GM23338 (cell line): Measurements from ENCODE around the gene TOLLIP. TPM values are rescaled to one million over a fixed set of nuclear protein-coding genes. Genes with fewer than 3 reads are reported as not detected.

ENCODE experiments used
- ATAC-seq: fragments of 200-7000 bp; cut with Tn5 transposase; 3 replicates; pipeline ENCODE4 v1.9.1; 2020
- DNase-seq: peaks from one replicate; pipeline ENCODE4 v3.0.0-alpha.2; 2015; ENCODE audit warnings: low spot score
- H2AFZ ChIP-seq: fragments of 200-600 bp; sonication (generic); 2 replicates; pipeline ENCODE4 v1.8.0; 2016; ENCODE audit warnings: antibody characterized with exemption, mild to moderate bottlenecking, moderate library complexity
- H3F3A ChIP-seq: fragments of 200-600 bp; sonication (generic); replicated peaks from 2 replicates; pipeline ENCODE4 v1.8.0; 2017; ENCODE audit warnings: antibody characterized with exemption, mixed run types, low read depth
- H3K27ac ChIP-seq: fragments of 200-600 bp; sonication (generic); 2 replicates; pipeline ENCODE4 v1.6.1; 2016; ENCODE audit warnings: low read depth
- H3K27me3 ChIP-seq: fragments of 200-600 bp; sonication (generic); 2 replicates; pipeline ENCODE4 v1.8.0; 2016; ENCODE audit warnings: mild to moderate bottlenecking, mixed run types, moderate library complexity; ENCODE audit not compliant: insufficient read depth
- H3K36me3 ChIP-seq: fragments of 200-600 bp; sonication (generic); 2 replicates; pipeline ENCODE4 v1.8.0; 2016; ENCODE audit warnings: mild to moderate bottlenecking; ENCODE audit not compliant: insufficient read depth
- H3K4me1 ChIP-seq: fragments of 200-600 bp; sonication (generic); 2 replicates; pipeline ENCODE4 v1.8.0; 2016; ENCODE audit warnings: mild to moderate bottlenecking, moderate library complexity; ENCODE audit not compliant: insufficient read depth
- H3K4me2 ChIP-seq: fragments of 200-600 bp; sonication (generic); 2 replicates; pipeline ENCODE4 v1.7.1; 2017; ENCODE audit warnings: mixed run types
- H3K4me3 ChIP-seq: fragments of 200-600 bp; sonication (generic); 2 replicates; pipeline ENCODE4 v1.6.1; 2016; ENCODE audit warnings: mixed run types
- H3K79me2 ChIP-seq: fragments of 200-600 bp; sonication (generic); replicated peaks from 2 replicates; pipeline ENCODE4 v1.8.0; 2017; ENCODE audit warnings: mild to moderate bottlenecking; ENCODE audit not compliant: insufficient read depth
- H3K9me2 ChIP-seq: fragments of 200-600 bp; sonication (generic); 2 replicates; pipeline ENCODE4 v1.8.0; 2017; ENCODE audit not compliant: insufficient read depth
- H4K20me1 ChIP-seq: fragments of 200-600 bp; sonication (generic); replicated peaks from 2 replicates; pipeline ENCODE4 v1.8.0; 2017; ENCODE audit warnings: mild to moderate bottlenecking; ENCODE audit not compliant: insufficient read depth
- H3K27ac Mint-ChIP-seq: 2 replicates; pipeline ENCODE4 v1.8.0; 2020; ENCODE audit warnings: inconsistent platforms, mild to moderate bottlenecking, moderate library complexity, mixed read lengths
- H3K27me3 Mint-ChIP-seq: 3 replicates; pipeline ENCODE4 v1.8.0; 2022; ENCODE audit warnings: low read depth, mild to moderate bottlenecking, moderate library complexity, mixed read lengths, inconsistent platforms; ENCODE audit not compliant: insufficient read depth, poor library complexity
- H3K36me3 Mint-ChIP-seq: 3 replicates; pipeline ENCODE4 v1.8.0; 2021; ENCODE audit warnings: low read depth, mild to moderate bottlenecking, inconsistent platforms, moderate library complexity, mixed read lengths
- H3K4me1 Mint-ChIP-seq: 3 replicates; pipeline ENCODE4 v1.8.0; 2020; ENCODE audit warnings: mild to moderate bottlenecking, inconsistent platforms, mixed read lengths
- H3K4me3 Mint-ChIP-seq: 3 replicates; pipeline ENCODE4 v1.8.0; 2021; ENCODE audit warnings: moderate library complexity, mild to moderate bottlenecking, inconsistent platforms, mixed read lengths
- H3K9me3 Mint-ChIP-seq: 3 replicates; pipeline ENCODE4 v1.8.0; 2020; ENCODE audit warnings: moderate library complexity, mild to moderate bottlenecking, inconsistent platforms, mixed read lengths
- EZH2 ChIP-seq: fragments of 200-600 bp; sonication (generic); IDR thresholded peaks from one replicate; pipeline ENCODE4 v1.8.0; 2017; ENCODE audit warnings: antibody characterized with exemption, mild to moderate bottlenecking, low read depth; ENCODE audit not compliant: unreplicated experiment
- EZH2phosphoT487 ChIP-seq: fragments of 200-600 bp; sonication (generic); IDR thresholded peaks from one replicate; pipeline ENCODE4 v1.8.1; 2018; ENCODE audit warnings: antibody characterized with exemption; ENCODE audit not compliant: unreplicated experiment
- NANOG ChIP-seq: IDR thresholded peaks from 2 replicates; pipeline ENCODE4 v1.6.1; 2016; ENCODE audit warnings: antibody characterized with exemption, borderline replicate concordance
- POLR2AphosphoS5 ChIP-seq: IDR thresholded peaks from 2 replicates; pipeline ENCODE4 v1.6.1; 2016; ENCODE audit warnings: antibody characterized with exemption, low read depth
- STAT1 ChIP-seq: IDR thresholded peaks from one replicate; pipeline ENCODE4 v1.6.1; 2016; ENCODE audit warnings: antibody characterized with exemption; ENCODE audit not compliant: unreplicated experiment
- ZNF331 ChIP-seq: fragments of 250-450 bp; sonication (Bioruptor Pico); IDR thresholded peaks from 2 replicates; pipeline ENCODE4 v1.5.0; 2020; ENCODE audit warnings: low read depth, mild to moderate bottlenecking, moderate library complexity
- polyA plus RNA-seq: library from polyadenylated mRNA; unstranded; fragments of >200 nt; fragmentation: Nextera tagmentation; extraction: Ambion mirVana; gene quantifications from 2 replicates; pipeline ENCODE4 v1.2.1, GENCODE V29; 2016
- total RNA-seq: library from RNA; depleted of rRNA; stranded (reverse); fragments of >200 nt; shearing (Covaris generic); gene quantifications from 2 replicates; pipeline ENCODE4 v1.2.3, GENCODE V29; 2014
- TF ChIP-seq, protein P1 (sequence below): IDR thresholded peaks from one replicate; pipeline ENCODE4 v1.6.1; 2018; ENCODE audit warnings: antibody characterized with exemption; ENCODE audit not compliant: unreplicated experiment
- TF ChIP-seq, protein P2 (sequence below): IDR thresholded peaks from 2 replicates; pipeline ENCODE4 v1.6.1; 2016; ENCODE audit warnings: antibody characterized with exemption
- TF ChIP-seq, protein P3 (sequence below), 2 experiments: fragments of 200-600 bp in 1 of 2; sonication (generic) in 1 of 2; conservative IDR thresholded peaks; 2 replicates each; pipeline versions ENCODE4 v1.5.1 to v1.6.1; 2016 to 2017; ENCODE audit warnings: antibody characterized with exemption in 2 of 2, low read depth in 2 of 2, mild to moderate bottlenecking in 2 of 2, moderate library complexity in 1 of 2

TOLLIP gene
- total and polyA plus RNA-seq, 2 experiments from 2014 or later = 13.5 to 18.0 TPM

DNA sequence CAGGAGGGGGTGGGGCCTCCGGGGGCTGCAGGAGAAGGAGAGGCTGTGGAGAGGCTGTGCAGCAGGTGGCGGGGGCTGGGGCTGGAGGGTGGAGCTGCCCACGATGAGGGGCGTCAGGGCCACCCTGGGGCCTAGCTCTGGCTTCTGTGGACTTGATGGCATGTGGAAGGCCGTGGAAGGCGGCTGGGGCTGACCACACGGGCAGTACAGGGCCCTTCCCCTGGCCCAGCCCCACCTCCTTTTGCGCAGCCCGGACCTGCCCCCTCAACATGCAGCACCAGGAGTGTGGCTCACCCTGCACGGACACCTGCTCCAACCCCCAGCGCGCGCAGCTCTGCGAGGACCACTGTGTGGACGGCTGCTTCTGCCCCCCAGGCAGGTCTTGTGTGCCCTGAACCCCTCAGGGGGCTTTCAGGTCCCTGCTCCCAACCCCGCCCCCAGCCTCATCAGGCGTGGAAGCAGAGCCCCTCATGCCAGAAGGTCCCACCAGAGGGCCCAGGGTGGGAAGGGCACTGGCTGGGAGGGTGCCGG, 80.4 kb downstream of the TOLLIP start:
- Histone ChIP-seq H3K4me3 (no peak overlapping the region), H3K4me2 (no peak overlapping the region), H3K79me2 (no peaks in the 10 kb centered on the region), H3K36me3 (no peaks in the 10 kb centered on the region), H3K9me2 (no peaks in the 10 kb centered on the region), H4K20me1 (no peaks in the 10 kb centered on the region), H3F3A (no peaks in the 10 kb centered on the region), H3K27me3 (no peaks in the 10 kb centered on the region), H3K27ac (no peak overlapping the region), H3K4me1 (no peaks in the 10 kb centered on the region), H2AFZ (no peak overlapping the region)
- no peaks in the 10 kb centered on the region for H3K36me3 Mint-ChIP-seq
- no peak overlapping the region for H3K27ac Mint-ChIP-seq
- H3K4me1 Mint-ChIP-seq = peaks cover 2% of the 10 kb centered on the region
- no peak overlapping the region for H3K4me3 Mint-ChIP-seq
- ATAC-seq = no peak
- H3K27me3 Mint-ChIP-seq = peaks cover 1% of the 10 kb centered on the region
- DNase-seq = peak; percentile 0
- TF ChIP-seq EZH2phosphoT487 (no peak), NANOG (no peak)
- no peaks in the 10 kb centered on the region for H3K9me3 Mint-ChIP-seq

DNA sequence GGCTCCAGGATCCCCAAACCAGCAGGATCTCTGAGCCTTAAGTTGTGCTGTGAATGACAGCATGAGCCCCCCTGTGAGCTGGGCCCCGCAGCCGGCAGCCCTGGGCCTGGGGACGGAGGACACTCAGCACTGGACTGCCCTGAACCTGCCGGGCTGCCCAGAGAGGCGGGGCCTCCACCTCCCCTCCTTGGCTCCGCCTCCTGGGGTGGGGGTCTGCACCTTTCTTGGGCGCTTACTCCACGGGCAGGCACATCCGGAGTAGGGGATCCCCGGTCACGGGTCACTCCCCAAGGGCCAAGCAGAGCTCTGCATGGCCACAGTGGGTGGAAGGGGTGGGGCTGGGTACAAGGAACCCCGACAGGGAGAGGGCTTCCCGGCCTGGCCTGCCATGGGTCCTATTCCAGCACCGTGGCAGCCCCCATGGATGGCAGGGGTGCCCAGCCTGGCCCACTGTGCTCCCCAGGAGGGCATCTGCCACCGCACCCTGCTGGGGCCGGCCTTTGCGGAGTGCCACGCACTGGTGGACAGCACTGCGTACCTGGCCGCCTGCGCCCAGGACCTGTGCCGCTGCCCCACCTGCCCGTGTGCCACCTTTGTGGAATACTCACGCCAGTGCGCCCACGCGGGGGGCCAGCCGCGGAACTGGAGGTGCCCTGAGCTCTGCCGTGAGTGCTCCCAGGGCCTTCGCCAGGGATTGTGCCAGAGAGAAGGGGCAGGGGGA, 81.2 kb downstream of the TOLLIP start:
- H3K27me3 ChIP-seq = no peaks in the 10 kb centered on the region
- Mint-ChIP-seq H3K36me3 (no peaks in the 10 kb centered on the region), H3K4me3 (no peak overlapping the region), H3K4me1 (peaks cover 3% of the 10 kb centered on the region), H3K27ac (no peak overlapping the region), H3K27me3 (peaks cover 1% of the 10 kb centered on the region), H3K9me3 (no peaks in the 10 kb centered on the region)
- H4K20me1 ChIP-seq = no peaks in the 10 kb centered on the region
- H3K4me3 ChIP-seq = no peak overlapping the region
- 0 out of 3 replicates have a peak, but pooled peaks have one; percentile 2 for ATAC-seq
- H3K4me1 ChIP-seq = no peaks in the 10 kb centered on the region
- H3F3A ChIP-seq = no peaks in the 10 kb centered on the region
- TF ChIP-seq POLR2AphosphoS5 (no peak), EZH2 (no peak), EZH2phosphoT487 (no peak), NANOG (no peak), STAT1 (no peak), ZNF331 (CRISPR knock-in tag) (no peak)
- TF ChIP-seq, protein P1, sequence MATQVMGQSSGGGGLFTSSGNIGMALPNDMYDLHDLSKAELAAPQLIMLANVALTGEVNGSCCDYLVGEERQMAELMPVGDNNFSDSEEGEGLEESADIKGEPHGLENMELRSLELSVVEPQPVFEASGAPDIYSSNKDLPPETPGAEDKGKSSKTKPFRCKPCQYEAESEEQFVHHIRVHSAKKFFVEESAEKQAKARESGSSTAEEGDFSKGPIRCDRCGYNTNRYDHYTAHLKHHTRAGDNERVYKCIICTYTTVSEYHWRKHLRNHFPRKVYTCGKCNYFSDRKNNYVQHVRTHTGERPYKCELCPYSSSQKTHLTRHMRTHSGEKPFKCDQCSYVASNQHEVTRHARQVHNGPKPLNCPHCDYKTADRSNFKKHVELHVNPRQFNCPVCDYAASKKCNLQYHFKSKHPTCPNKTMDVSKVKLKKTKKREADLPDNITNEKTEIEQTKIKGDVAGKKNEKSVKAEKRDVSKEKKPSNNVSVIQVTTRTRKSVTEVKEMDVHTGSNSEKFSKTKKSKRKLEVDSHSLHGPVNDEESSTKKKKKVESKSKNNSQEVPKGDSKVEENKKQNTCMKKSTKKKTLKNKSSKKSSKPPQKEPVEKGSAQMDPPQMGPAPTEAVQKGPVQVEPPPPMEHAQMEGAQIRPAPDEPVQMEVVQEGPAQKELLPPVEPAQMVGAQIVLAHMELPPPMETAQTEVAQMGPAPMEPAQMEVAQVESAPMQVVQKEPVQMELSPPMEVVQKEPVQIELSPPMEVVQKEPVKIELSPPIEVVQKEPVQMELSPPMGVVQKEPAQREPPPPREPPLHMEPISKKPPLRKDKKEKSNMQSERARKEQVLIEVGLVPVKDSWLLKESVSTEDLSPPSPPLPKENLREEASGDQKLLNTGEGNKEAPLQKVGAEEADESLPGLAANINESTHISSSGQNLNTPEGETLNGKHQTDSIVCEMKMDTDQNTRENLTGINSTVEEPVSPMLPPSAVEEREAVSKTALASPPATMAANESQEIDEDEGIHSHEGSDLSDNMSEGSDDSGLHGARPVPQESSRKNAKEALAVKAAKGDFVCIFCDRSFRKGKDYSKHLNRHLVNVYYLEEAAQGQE = no peak
- TF ChIP-seq, protein P2, sequence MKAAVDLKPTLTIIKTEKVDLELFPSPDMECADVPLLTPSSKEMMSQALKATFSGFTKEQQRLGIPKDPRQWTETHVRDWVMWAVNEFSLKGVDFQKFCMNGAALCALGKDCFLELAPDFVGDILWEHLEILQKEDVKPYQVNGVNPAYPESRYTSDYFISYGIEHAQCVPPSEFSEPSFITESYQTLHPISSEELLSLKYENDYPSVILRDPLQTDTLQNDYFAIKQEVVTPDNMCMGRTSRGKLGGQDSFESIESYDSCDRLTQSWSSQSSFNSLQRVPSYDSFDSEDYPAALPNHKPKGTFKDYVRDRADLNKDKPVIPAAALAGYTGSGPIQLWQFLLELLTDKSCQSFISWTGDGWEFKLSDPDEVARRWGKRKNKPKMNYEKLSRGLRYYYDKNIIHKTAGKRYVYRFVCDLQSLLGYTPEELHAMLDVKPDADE = no peak
- TF ChIP-seq, protein P3, sequence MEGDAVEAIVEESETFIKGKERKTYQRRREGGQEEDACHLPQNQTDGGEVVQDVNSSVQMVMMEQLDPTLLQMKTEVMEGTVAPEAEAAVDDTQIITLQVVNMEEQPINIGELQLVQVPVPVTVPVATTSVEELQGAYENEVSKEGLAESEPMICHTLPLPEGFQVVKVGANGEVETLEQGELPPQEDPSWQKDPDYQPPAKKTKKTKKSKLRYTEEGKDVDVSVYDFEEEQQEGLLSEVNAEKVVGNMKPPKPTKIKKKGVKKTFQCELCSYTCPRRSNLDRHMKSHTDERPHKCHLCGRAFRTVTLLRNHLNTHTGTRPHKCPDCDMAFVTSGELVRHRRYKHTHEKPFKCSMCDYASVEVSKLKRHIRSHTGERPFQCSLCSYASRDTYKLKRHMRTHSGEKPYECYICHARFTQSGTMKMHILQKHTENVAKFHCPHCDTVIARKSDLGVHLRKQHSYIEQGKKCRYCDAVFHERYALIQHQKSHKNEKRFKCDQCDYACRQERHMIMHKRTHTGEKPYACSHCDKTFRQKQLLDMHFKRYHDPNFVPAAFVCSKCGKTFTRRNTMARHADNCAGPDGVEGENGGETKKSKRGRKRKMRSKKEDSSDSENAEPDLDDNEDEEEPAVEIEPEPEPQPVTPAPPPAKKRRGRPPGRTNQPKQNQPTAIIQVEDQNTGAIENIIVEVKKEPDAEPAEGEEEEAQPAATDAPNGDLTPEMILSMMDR (conservative IDR thresholded peaks at IDR 0.05; ENCODE audit: low read depth in 2 of 2) = no peak
- H3K27ac ChIP-seq = no peak overlapping the region
- no peak overlapping the region for H2AFZ ChIP-seq
- DNase-seq = no peak
- no peaks in the 10 kb centered on the region for H3K79me2 ChIP-seq
- H3K9me2 ChIP-seq = no peaks in the 10 kb centered on the region
- no peak overlapping the region for H3K4me2 ChIP-seq
- no peaks in the 10 kb centered on the region for H3K36me3 ChIP-seq
